Iris pigment epithelial cell (primary cell): ENCODE results near the gene ZNF664.

Experiments used
- DNase-seq: peaks from one replicate; pipeline ENCODE4 v3.0.0-alpha.2; 2011; ENCODE audit warnings: low read depth

The ZNF664 gene

DNA sequence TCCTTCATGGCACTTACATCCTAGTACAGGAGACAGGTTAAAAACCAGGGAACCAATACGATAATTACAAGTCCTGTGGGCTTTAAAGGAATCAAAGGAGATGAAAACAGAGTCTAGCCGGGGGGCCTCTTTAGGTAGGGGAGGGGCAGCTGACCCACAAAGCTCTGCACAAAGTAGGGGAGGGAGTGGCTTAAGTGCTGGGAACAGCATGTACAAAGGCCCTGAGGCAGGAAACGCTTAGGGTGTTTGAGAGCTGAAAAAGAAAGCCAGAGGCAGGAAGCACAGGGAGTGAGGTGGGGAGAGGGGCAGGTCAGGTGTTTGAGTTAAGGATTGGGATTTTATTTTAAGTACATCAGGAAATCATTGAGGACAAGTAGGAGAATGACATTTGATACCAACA, 37.7 kb downstream of the ZNF664 start:
- no peak for DNase-seq

DNA sequence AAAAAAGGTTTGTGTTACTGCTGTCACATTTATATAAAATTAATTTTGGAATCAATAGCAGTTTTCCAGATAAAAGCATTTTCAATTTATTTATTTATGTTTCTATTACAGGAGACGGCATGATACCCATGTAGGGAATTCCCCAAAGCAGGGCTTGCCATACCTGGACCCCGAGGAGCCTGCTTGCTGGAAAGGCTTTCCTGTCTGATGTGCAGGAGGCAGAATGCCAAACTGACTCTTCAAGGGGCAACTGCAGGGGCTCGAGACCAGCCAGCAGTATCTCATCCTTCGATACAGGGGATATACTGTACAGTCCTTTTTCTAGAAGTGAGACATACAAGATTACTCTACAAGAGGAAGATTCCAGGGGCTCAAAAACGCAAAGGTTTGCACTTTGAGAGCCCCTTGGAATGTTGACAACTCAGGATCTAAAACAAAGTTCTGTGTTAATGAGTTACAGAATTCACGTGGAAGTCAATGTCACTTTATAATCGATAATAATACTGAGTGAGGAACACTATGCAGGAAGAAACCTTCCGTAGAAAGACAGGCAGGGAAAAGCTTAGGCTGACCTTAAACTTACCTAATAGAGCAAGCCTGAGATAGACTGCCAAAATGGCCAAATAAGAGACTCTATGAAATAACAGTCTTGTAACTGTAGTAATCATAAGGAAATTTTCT, 38.6 kb downstream of the ZNF664 start:
- DNase-seq = no peak

GRCh38 chr12:124013073-124013472, 40.1 kb downstream of the ZNF664 start:
- DNase-seq = no peak

GRCh38 chr12:124015494-124016461, 42.8 kb downstream of the ZNF664 start:
- no peak for DNase-seq

DNA sequence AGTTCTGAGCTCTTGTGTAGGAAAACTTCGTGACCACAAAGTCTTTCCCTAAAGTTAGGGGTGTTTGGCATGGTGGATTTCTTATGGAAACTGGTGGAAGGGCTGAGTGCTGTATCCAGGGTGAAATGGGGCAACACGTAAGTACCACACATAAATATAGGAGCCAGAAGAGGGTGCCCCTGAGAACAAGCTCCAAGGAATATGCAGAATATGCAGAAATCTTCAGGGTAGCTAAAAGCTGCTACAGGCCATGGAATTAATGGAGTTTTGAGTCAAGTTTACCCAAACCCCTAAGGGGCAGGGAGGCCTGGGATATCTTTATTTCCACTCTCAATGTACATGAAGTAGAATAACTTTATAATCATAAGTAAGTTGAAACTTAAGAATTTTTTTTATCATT, 44.0 kb downstream of the ZNF664 start:
- no peak for DNase-seq

GRCh38 chr12:124018539-124018938, 45.5 kb downstream of the ZNF664 start:
- DNase-seq = no peak

- DNase-seq = no peak
Observed at GRCh38 chr12:124019115-124019514, 46.1 kb downstream of the ZNF664 start.

DNA sequence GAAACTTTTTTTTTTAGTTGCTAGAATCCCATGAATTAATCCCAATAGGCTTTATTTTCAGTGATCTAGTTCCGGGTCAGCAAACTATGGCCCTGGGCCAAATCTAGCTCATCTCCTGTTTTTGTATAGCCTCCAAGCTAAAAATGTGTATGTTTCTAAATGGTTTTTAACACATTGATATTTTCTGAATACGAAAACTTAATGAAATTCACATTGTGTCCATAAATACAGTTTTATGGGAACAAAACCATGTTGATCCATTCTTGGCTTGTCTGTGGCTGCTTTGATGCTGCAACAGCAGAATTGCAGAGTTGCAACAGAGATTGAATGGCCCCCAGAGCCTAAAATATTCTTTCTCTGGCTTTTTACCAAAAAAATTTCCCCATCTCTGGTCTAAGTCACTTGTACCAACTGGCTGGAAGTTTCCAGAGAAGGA, 47.5 kb downstream of the ZNF664 start:
- DNase-seq = peak; percentile 52

- no peak for DNase-seq
Observed at GRCh38 chr12:124021007-124021406, 48.0 kb downstream of the ZNF664 start.

- no peak for DNase-seq
Observed at GRCh38 chr12:124022161-124022560, 49.1 kb downstream of the ZNF664 start.

GRCh38 chr12:124024263-124024678, 51.3 kb downstream of the ZNF664 start:
- DNase-seq = no peak

- no peak for DNase-seq
Observed at GRCh38 chr12:124024776-124025175, 51.8 kb downstream of the ZNF664 start.

- no peak for DNase-seq
Observed at GRCh38 chr12:124025661-124026060, 52.6 kb downstream of the ZNF664 start.

DNA sequence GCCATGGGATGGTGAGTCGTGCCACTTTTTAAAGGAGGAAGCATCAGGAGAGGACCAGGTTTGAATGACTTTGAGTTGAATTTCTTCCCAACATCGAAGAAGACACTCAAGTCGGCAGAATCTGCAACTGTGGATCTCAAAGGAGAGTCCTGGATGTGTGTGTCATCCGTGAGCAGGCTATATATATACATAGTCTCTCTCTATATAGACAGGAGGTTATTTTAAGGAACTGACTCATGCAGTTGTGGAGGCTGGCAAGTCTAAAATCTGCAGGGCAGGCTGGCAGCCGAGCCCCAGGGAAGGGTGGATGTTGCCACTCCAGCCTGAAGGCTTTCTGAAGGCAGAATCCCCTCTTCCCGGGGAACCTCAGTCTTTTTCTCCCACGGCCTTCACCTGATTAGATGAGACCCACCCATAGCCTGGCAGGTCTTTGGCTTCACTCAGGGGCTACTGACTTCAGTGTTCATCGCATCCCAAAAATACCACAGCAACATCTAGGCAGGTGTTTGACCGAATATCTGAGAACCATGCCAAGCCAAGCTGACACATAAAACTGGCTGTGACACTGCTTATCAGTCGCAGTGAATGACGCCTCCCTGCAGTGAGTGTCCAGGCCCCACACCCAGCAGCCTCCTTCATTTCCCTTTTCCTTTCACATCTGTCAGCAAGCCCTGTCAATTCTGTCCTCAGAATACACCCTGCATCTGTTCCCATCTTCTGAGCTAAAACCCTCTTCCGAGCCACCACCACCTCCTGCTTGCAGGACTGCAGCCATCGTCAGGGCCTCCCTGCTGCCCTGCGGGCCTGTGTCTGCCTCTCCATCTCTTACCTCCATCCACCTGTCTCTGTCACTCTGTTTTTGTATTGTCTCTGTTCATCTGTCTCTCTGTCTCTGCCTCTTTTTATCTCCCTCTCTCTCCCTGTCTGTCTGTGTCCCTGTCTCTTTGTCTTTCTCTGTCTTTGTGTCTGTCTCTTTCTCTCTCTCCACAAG, 54.0 kb downstream of the ZNF664 start:
- peak; percentile 26 for DNase-seq

DNA sequence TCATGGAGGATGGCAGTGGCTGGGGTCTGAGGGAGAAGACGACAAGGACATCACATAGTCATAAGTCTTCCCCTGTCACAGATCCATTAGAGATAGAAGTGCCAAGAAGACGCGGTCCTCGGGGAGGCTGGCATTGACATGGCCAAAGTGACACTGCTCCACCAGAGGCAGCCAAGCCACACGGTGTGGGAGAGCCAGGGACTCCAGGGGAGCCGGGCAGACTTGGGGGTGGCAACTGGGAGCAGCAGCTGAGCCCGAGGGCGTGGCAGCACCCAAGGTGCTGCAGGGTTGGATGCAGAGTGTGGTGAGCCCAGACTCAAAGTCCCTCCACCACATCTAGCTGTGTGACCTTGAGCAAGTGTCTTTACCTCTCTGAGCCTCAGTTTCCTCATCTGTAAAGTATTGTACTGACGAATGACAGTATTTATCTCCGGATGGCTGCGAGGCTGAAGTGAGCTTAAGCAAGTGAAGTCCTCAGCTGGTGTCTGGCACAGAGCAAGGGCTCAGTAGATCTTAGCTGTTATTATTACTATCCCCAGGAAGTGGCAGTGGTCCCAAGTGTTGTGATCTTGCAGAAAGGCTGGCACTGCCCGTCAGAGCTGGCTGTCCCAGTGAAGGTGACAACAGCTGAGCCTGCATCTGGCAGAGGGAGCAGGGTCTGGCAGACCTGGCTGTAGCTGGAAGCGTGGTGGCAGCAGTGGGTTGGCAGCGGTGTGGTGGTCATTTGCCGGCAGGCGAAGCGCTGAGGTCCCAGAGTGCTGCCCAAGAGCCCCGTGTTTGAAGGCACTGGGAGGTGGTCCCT, 54.9 kb downstream of the ZNF664 start:
- DNase-seq = no peak

DNA sequence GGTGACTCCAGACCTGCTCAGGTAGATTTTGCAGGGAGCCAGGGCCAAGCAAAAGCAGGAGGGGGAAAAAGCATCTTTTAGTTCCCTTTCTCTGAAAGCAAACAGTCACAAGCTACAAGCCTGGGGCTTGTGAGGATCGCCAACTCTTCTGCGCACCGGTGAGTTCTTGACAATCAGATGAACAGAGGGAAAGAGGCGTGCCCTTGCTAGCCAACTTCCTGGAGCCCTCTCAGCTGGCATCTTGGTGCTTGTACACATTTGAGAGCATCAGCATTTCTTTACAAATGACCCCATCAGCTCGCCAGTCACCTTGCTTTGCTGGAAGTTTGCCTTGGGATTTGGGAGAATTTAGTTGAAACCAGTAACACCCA, 55.5 kb downstream of the ZNF664 start:
- no peak for DNase-seq

GRCh38 chr12:124030008-124030407, 57.0 kb downstream of the ZNF664 start:
- DNase-seq = no peak

DNA sequence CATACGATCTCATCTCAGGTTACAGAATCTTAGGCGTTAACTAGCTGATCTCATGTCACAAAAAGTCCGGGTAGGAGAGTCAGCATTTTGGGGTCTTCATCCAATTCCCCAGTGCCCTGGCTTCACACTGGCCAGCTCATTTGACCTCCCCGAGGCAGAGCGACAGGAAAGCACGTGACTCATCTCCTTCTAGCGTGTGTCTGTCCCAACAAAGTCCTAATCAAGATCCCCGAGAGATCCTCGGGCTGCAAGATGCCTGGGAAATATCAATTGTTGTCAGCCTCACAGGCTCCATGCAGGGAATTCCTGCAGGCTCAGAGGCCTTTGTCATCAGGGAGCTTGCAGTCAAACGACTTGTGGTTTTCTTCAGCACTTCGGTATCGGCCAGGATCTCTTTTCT, 57.5 kb downstream of the ZNF664 start:
- DNase-seq = peak; percentile 66

DNA sequence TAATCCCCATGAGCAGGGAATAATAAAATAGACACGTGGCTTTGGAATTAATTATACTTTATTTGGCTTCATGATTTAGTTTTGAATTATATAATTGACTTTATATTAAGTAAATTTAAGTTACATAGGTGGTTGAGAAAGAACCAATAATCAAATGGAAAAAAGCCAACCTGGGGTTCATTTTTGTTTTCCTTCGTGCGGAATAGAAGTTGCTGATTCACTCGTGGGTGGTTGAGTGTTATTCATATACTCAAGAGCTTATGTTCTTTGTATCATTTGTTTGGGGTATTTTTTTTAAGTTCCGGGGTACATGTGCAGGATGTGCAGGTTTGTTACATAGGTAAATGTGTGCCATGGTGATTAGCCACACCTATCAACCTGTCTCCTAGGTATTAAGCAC, 58.0 kb downstream of the ZNF664 start:
- DNase-seq = no peak

GRCh38 chr12:124032265-124032886, 59.4 kb downstream of the ZNF664 start:
- DNase-seq = peak; percentile 68

DNA sequence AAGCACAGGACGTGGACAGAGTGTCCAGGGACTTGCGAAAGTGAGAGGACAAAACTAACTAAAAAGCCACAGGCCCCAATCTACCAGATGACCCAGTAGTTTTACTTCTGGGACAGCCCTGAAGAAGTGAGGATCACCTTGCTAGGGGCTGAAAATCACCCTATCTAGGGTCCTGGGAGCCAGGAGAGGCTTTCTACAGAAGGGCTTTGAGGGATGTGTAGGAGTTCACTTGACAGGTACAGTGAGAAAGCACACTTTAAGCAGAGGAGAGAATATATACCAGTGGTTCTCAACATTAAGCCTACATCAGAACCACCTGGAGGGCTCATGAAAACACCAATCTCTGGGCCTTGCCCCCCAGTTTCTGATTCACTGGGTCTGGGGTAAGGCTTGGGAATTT, 60.8 kb downstream of the ZNF664 start:
- DNase-seq = no peak
